Stimulated activated effector memory CD8-positive, alpha-beta T cell treated with anti-CD3 and anti-CD28 coated beads, Interleukin-12 subunit alpha, Interleukin-12 subunit beta, amount 100 ng/mL, for 72 hours (primary cell): Measurements from ENCODE around the gene CCDC112.

ENCODE experiments used
- ATAC-seq: fragments of 150-1000 bp; cut with Tn5 transposase; 2 replicates; pipeline ENCODE4 v1.10.0; 2021
- DNase-seq, 2 donors: peaks; one replicate each; pipeline ENCODE4 v3.0.0; 2021 to 2022; ENCODE audit warnings: low spot score in 2 of 2
- H3K27ac Mint-ChIP-seq: one replicate; pipeline ENCODE4 v1.8.0; 2022; ENCODE audit warnings: mild to moderate bottlenecking, mixed read lengths
- H3K36me3 Mint-ChIP-seq: one replicate; pipeline ENCODE4 v1.8.0; 2022; ENCODE audit warnings: mild to moderate bottlenecking, mixed read lengths
- H3K4me1 Mint-ChIP-seq: one replicate; pipeline ENCODE4 v1.8.0; 2022; ENCODE audit warnings: mixed read lengths
- H3K4me3 Mint-ChIP-seq: one replicate; pipeline ENCODE4 v1.8.0; 2022; ENCODE audit warnings: mild to moderate bottlenecking, mixed read lengths
- H3K9me3 Mint-ChIP-seq: one replicate; pipeline ENCODE4 v1.8.0; 2022; ENCODE audit warnings: mixed read lengths

The CCDC112 gene

GRCh38 chr5:115324021-115324420 lies 27.6 kb upstream of the CCDC112 start:
- ATAC-seq (no peak), DNase-seq (no peak)
- no peaks in the 10 kb centered on the region for H3K36me3 Mint-ChIP-seq
- no peaks in the 10 kb centered on the region for H3K4me1 Mint-ChIP-seq
- H3K9me3 Mint-ChIP-seq, result no peaks in the 10 kb centered on the region
- H3K4me3 Mint-ChIP-seq, result no peak overlapping the region
- no peak overlapping the region for H3K27ac Mint-ChIP-seq

GRCh38 chr5:115322729-115323128 lies 26.3 kb upstream of the CCDC112 start:
- ATAC-seq, result no peak
- H3K27ac Mint-ChIP-seq, result no peak overlapping the region
- no peaks in the 10 kb centered on the region for H3K36me3 Mint-ChIP-seq
- H3K4me3 Mint-ChIP-seq, result no peak overlapping the region
- H3K4me1 Mint-ChIP-seq, result no peaks in the 10 kb centered on the region
- no peaks in the 10 kb centered on the region for H3K9me3 Mint-ChIP-seq
- DNase-seq, result no peak

- ATAC-seq (peak; percentile 100), DNase-seq (no peak)
- no peaks in the 10 kb centered on the region for H3K4me1 Mint-ChIP-seq
- H3K4me3 Mint-ChIP-seq, result no peak overlapping the region
- H3K27ac Mint-ChIP-seq, result no peak overlapping the region
- no peaks in the 10 kb centered on the region for H3K36me3 Mint-ChIP-seq
- no peaks in the 10 kb centered on the region for H3K9me3 Mint-ChIP-seq
Measured at GRCh38 chr5:115321309-115321708, 24.9 kb upstream of the CCDC112 start.

GRCh38 chr5:115320515-115320914 lies 24.1 kb upstream of the CCDC112 start:
- Mint-ChIP-seq H3K9me3 (no peaks in the 10 kb centered on the region), H3K36me3 (no peaks in the 10 kb centered on the region), H3K4me3 (no peak overlapping the region), H3K27ac (no peak overlapping the region), H3K4me1 (no peaks in the 10 kb centered on the region)
- DNase-seq (no peak), ATAC-seq (no peak)

- no peaks in the 10 kb centered on the region for H3K9me3 Mint-ChIP-seq
- no peak overlapping the region for H3K4me3 Mint-ChIP-seq
- H3K36me3 Mint-ChIP-seq, result no peaks in the 10 kb centered on the region
- no peak overlapping the region for H3K27ac Mint-ChIP-seq
- DNase-seq (no peak), ATAC-seq (no peak)
- H3K4me1 Mint-ChIP-seq, result no peaks in the 10 kb centered on the region
Measured at GRCh38 chr5:115320006-115320405, 23.6 kb upstream of the CCDC112 start.

GRCh38 chr5:115319007-115319406 lies 22.6 kb upstream of the CCDC112 start:
- no peaks in the 10 kb centered on the region for H3K4me1 Mint-ChIP-seq
- H3K9me3 Mint-ChIP-seq, result no peaks in the 10 kb centered on the region
- ATAC-seq (no peak), DNase-seq (no peak)
- H3K4me3 Mint-ChIP-seq, result no peak overlapping the region
- no peak overlapping the region for H3K27ac Mint-ChIP-seq
- no peaks in the 10 kb centered on the region for H3K36me3 Mint-ChIP-seq

GRCh38 chr5:115317736-115318135 lies 21.3 kb upstream of the CCDC112 start:
- no peaks in the 10 kb centered on the region for H3K9me3 Mint-ChIP-seq
- H3K4me1 Mint-ChIP-seq, result no peaks in the 10 kb centered on the region
- H3K27ac Mint-ChIP-seq, result no peak overlapping the region
- ATAC-seq (no peak), DNase-seq (no peak)
- H3K36me3 Mint-ChIP-seq, result no peaks in the 10 kb centered on the region
- H3K4me3 Mint-ChIP-seq, result no peak overlapping the region

GRCh38 chr5:115317320-115317719 lies 20.9 kb upstream of the CCDC112 start:
- DNase-seq, result no peak
- Mint-ChIP-seq H3K36me3 (no peaks in the 10 kb centered on the region), H3K4me3 (no peak overlapping the region), H3K9me3 (no peaks in the 10 kb centered on the region), H3K4me1 (no peaks in the 10 kb centered on the region), H3K27ac (no peak overlapping the region)
- ATAC-seq, result no peak

- no peak overlapping the region for H3K27ac Mint-ChIP-seq
- H3K4me3 Mint-ChIP-seq, result no peak overlapping the region
- no peaks in the 10 kb centered on the region for H3K36me3 Mint-ChIP-seq
- no peaks in the 10 kb centered on the region for H3K9me3 Mint-ChIP-seq
- DNase-seq (no peak), ATAC-seq (no peak)
- H3K4me1 Mint-ChIP-seq, result no peaks in the 10 kb centered on the region
Measured at GRCh38 chr5:115313632-115314031, 17.2 kb upstream of the CCDC112 start.

GRCh38 chr5:115313052-115313451 lies 16.6 kb upstream of the CCDC112 start:
- H3K9me3 Mint-ChIP-seq, result no peaks in the 10 kb centered on the region
- no peak overlapping the region for H3K27ac Mint-ChIP-seq
- DNase-seq, result no peak
- no peaks in the 10 kb centered on the region for H3K36me3 Mint-ChIP-seq
- ATAC-seq, result no peak
- no peaks in the 10 kb centered on the region for H3K4me1 Mint-ChIP-seq
- no peak overlapping the region for H3K4me3 Mint-ChIP-seq

- no peak overlapping the region for H3K27ac Mint-ChIP-seq
- H3K36me3 Mint-ChIP-seq, result no peaks in the 10 kb centered on the region
- no peaks in the 10 kb centered on the region for H3K9me3 Mint-ChIP-seq
- H3K4me1 Mint-ChIP-seq, result no peaks in the 10 kb centered on the region
- DNase-seq (no peak), ATAC-seq (no peak)
- no peak overlapping the region for H3K4me3 Mint-ChIP-seq
Measured at GRCh38 chr5:115309751-115310370, 13.4 kb upstream of the CCDC112 start.

- no peak overlapping the region for H3K4me3 Mint-ChIP-seq
- no peaks in the 10 kb centered on the region for H3K4me1 Mint-ChIP-seq
- H3K9me3 Mint-ChIP-seq, result no peaks in the 10 kb centered on the region
- no peaks in the 10 kb centered on the region for H3K36me3 Mint-ChIP-seq
- DNase-seq, result no peak
- no peak overlapping the region for H3K27ac Mint-ChIP-seq
- no peak for ATAC-seq
Measured at GRCh38 chr5:115308815-115309214, 12.4 kb upstream of the CCDC112 start.

GRCh38 chr5:115306011-115306536 lies 9.6 kb upstream of the CCDC112 start:
- H3K9me3 Mint-ChIP-seq, result no peaks in the 10 kb centered on the region

GRCh38 chr5:115304496-115304895 lies 8.0 kb upstream of the CCDC112 start:
- Mint-ChIP-seq H3K9me3 (no peaks in the 10 kb centered on the region), H3K36me3 (no peaks in the 10 kb centered on the region), H3K27ac (no peak overlapping the region), H3K4me1 (no peaks in the 10 kb centered on the region), H3K4me3 (no peak overlapping the region)
- DNase-seq, result no peak
- ATAC-seq, result no peak

More at GRCh38 chr5:115306011-115306536, 9.6 kb upstream of the CCDC112 start:
- DNase-seq, result no peak
- Mint-ChIP-seq H3K36me3 (no peaks in the 10 kb centered on the region), H3K27ac (no peak overlapping the region), H3K4me1 (no peaks in the 10 kb centered on the region), H3K4me3 (no peak overlapping the region)
- ATAC-seq, result no peak

- Mint-ChIP-seq H3K27ac (no peak overlapping the region), H3K4me3 (no peak overlapping the region), H3K4me1 (peaks cover 11% of the 10 kb centered on the region), H3K36me3 (peaks cover 6% of the 10 kb centered on the region), H3K9me3 (no peaks in the 10 kb centered on the region)
- DNase-seq (no peak), ATAC-seq (no peak)
Measured at GRCh38 chr5:115298811-115299210, 2.4 kb upstream of the CCDC112 start.

- Mint-ChIP-seq H3K4me3 (no peak overlapping the region), H3K27ac (no peak overlapping the region), H3K9me3 (peaks cover 3% of the 10 kb centered on the region), H3K36me3 (peaks cover 6% of the 10 kb centered on the region), H3K4me1 (peaks cover 11% of the 10 kb centered on the region)
- ATAC-seq (no peak), DNase-seq (no peak)
Measured at GRCh38 chr5:115297031-115297430, 577 bp upstream of the CCDC112 start.

- Mint-ChIP-seq H3K4me3 (peak overlapping the region; percentile 68), H3K9me3 (peaks cover 5% of the 10 kb centered on the region), H3K36me3 (peaks cover 6% of the 10 kb centered on the region), H3K4me1 (peaks cover 11% of the 10 kb centered on the region), H3K27ac (no peak overlapping the region)
- DNase-seq (no peak), ATAC-seq (no peak)
Measured at GRCh38 chr5:115295777-115296123, 704 bp downstream of the CCDC112 start.
